WTC11 (cell line): ENCODE data around the gene SNX6. TPM values are rescaled to one million over a fixed set of nuclear protein-coding genes. Genes with fewer than 3 reads are reported as not detected.

Experiments
- ATAC-seq: fragments of 200-7000 bp; cut with Tn5 transposase; 2 replicates; pipeline ENCODE4 v1.10.0; 2021; ENCODE audit warnings: mild to moderate bottlenecking, moderate library complexity
- CTCF ChIA-PET: fragments of 300-600 bp; sonication (Branson Sonifier 250); formaldehyde crosslinking; loops from one replicate; lab custom pipeline; 2021; ENCODE audit warnings: antibody characterized with exemption; lab: Charles Lee
- POLR2A ChIA-PET: fragments of 350-600 bp; sonication (Branson Sonifier 250); formaldehyde crosslinking; loops from one replicate; lab custom pipeline; 2021; ENCODE audit warnings: antibody characterized with exemption; lab: Charles Lee
- DNase-seq: peaks from one replicate; pipeline ENCODE4 v3.0.0; 2021; ENCODE audit warnings: low spot score
- H3K27ac Mint-ChIP-seq: 2 replicates; pipeline ENCODE4 v1.8.0; 2021; ENCODE audit warnings: mixed read lengths
- H3K27me3 Mint-ChIP-seq: 2 replicates; pipeline ENCODE4 v1.8.0; 2021; ENCODE audit warnings: low read depth, mild to moderate bottlenecking, moderate library complexity, mixed read lengths
- H3K36me3 Mint-ChIP-seq: 2 replicates; pipeline ENCODE4 v1.8.0; 2021; ENCODE audit warnings: mixed read lengths
- H3K4me1 Mint-ChIP-seq: 2 replicates; pipeline ENCODE4 v1.8.0; 2022; ENCODE audit warnings: mixed read lengths
- H3K4me3 Mint-ChIP-seq: 2 replicates; pipeline ENCODE4 v1.8.0; 2021; ENCODE audit warnings: mild to moderate bottlenecking, moderate library complexity, mixed read lengths
- H3K9me3 Mint-ChIP-seq: 2 replicates; pipeline ENCODE4 v1.8.0; 2021; ENCODE audit warnings: mixed read lengths
- ATF2 ChIP-seq: sonication (generic); formaldehyde crosslinking; IDR thresholded peaks from 2 replicates; pipeline ENCODE4 v1.8.1; 2022; ENCODE audit warnings: low read depth, missing genetic modification reagents, borderline replicate concordance
- CREM ChIP-seq: sonication (generic); formaldehyde crosslinking; IDR thresholded peaks from 2 replicates; pipeline ENCODE4 v1.8.1; 2022; ENCODE audit warnings: mild to moderate bottlenecking, missing genetic modification reagents, moderate library complexity
- CTCF ChIP-seq: fragments of 200-600 bp; IDR thresholded peaks from 2 replicates; pipeline ENCODE4 v1.8.0; 2022; ENCODE audit warnings: antibody characterized with exemption
- ELF4 ChIP-seq: sonication (generic); formaldehyde crosslinking; IDR thresholded peaks from 2 replicates; pipeline ENCODE4 v1.8.1; 2022; ENCODE audit warnings: low read depth, mild to moderate bottlenecking, moderate library complexity, missing genetic modification reagents
- ERG ChIP-seq: fragments of 250-450 bp; sonication (Bioruptor Pico); IDR thresholded peaks from 2 replicates; pipeline ENCODE4 v1.8.0; 2021; ENCODE audit warnings: mild to moderate bottlenecking
- FOXK1 ChIP-seq: sonication (generic); formaldehyde crosslinking; IDR thresholded peaks from 2 replicates; pipeline ENCODE4 v1.8.0; 2022; ENCODE audit warnings: mild to moderate bottlenecking, moderate library complexity, missing genetic modification reagents
- FOXP1 ChIP-seq: sonication (generic); formaldehyde crosslinking; IDR thresholded peaks from 2 replicates; pipeline ENCODE4 v1.8.0; 2022; ENCODE audit warnings: missing genetic modification reagents, mild to moderate bottlenecking, moderate library complexity, borderline replicate concordance
- FOXP4 ChIP-seq: sonication (generic); formaldehyde crosslinking; IDR thresholded peaks from 2 replicates; pipeline ENCODE4 v1.8.0; 2022; ENCODE audit warnings: mild to moderate bottlenecking, missing genetic modification reagents
- JAZF1 ChIP-seq: fragments of 250-450 bp; sonication (Bioruptor Pico); IDR thresholded peaks from 2 replicates; pipeline ENCODE4 v1.9.0; 2021; ENCODE audit warnings: moderate library complexity, mild to moderate bottlenecking, inconsistent platforms
- MYBL2 ChIP-seq: sonication (generic); formaldehyde crosslinking; IDR thresholded peaks from 2 replicates; pipeline ENCODE4 v1.8.1; 2023; ENCODE audit warnings: mild to moderate bottlenecking, moderate library complexity, missing genetic modification reagents
- NR3C1 ChIP-seq: sonication (generic); formaldehyde crosslinking; conservative IDR thresholded peaks from 2 replicates; pipeline ENCODE4 v1.8.1; 2023; ENCODE audit warnings: low read depth, mild to moderate bottlenecking, missing genetic modification reagents
- OVOL2 ChIP-seq: fragments of 250-450 bp; sonication (Bioruptor Pico); IDR thresholded peaks from 2 replicates; pipeline ENCODE4 v1.9.0; 2021; ENCODE audit warnings: mild to moderate bottlenecking, borderline replicate concordance
- TCF7 ChIP-seq: sonication (generic); formaldehyde crosslinking; IDR thresholded peaks from 2 replicates; pipeline ENCODE4 v1.8.0; 2022; ENCODE audit warnings: mild to moderate bottlenecking, low read depth, missing genetic modification reagents, moderate library complexity
- TEAD1 ChIP-seq: sonication (generic); formaldehyde crosslinking; IDR thresholded peaks from 2 replicates; pipeline ENCODE4 v1.8.0; 2022; ENCODE audit warnings: mild to moderate bottlenecking, missing genetic modification reagents
- USF1 ChIP-seq: sonication (generic); formaldehyde crosslinking; IDR thresholded peaks from 2 replicates; pipeline ENCODE4 v1.8.0; 2022; ENCODE audit warnings: mild to moderate bottlenecking, missing genetic modification reagents
- ZBTB21 ChIP-seq: sonication (generic); formaldehyde crosslinking; IDR thresholded peaks from 2 replicates; pipeline ENCODE4 v1.8.1; 2023; ENCODE audit warnings: mild to moderate bottlenecking, missing genetic modification reagents, borderline replicate concordance
- ZNF121 ChIP-seq: sonication (generic); formaldehyde crosslinking; IDR thresholded peaks from 2 replicates; pipeline ENCODE4 v1.8.0; 2023; ENCODE audit warnings: missing genetic modification reagents
- ZNF281 ChIP-seq: sonication (generic); formaldehyde crosslinking; IDR thresholded peaks from 2 replicates; pipeline ENCODE4 v1.8.0; 2023; ENCODE audit warnings: mild to moderate bottlenecking, missing genetic modification reagents
- ZNF425 ChIP-seq: fragments of 250-450 bp; sonication (Bioruptor Pico); conservative IDR thresholded peaks from 2 replicates; pipeline ENCODE4 v1.9.0; 2021; ENCODE audit warnings: mild to moderate bottlenecking
- ZNF512 ChIP-seq: sonication (generic); formaldehyde crosslinking; IDR thresholded peaks from 2 replicates; pipeline ENCODE4 v1.8.1; 2022; ENCODE audit warnings: missing genetic modification reagents, borderline replicate concordance
- total RNA-seq: library from RNA; stranded (reverse); gene quantifications from 3 replicates; pipeline ENCODE4 v1.2.3, GENCODE V29; 2021

The SNX6 gene
- total RNA-seq, 1 experiment from 2014 or later = 51.3 TPM

GRCh38 chr14:34646570-34647255 lies 16.8 kb upstream of the SNX6 start:
- Mint-ChIP-seq H3K4me1 (no peaks in the 10 kb centered on the region), H3K9me3 (no peaks in the 10 kb centered on the region)
- CTCF ChIA-PET = interaction anchor here (0.7 kb wide), 1 partner anchor 76 kb away, joined by 3 read pairs; no protein-coding TSS in a partner anchor
- no peak for DNase-seq
- TF ChIP-seq USF1 (CRISPR knock-in tag) (no peak), JAZF1 (CRISPR knock-in tag) (no peak), ZBTB21 (CRISPR knock-in tag) (no peak), OVOL2 (CRISPR knock-in tag) (no peak), FOXP4 (CRISPR knock-in tag) (no peak), TCF7 (CRISPR knock-in tag) (no peak), FOXP1 (CRISPR knock-in tag) (no peak), ZNF281 (CRISPR knock-in tag) (no peak), ZNF425 (CRISPR knock-in tag) (no peak), NR3C1 (CRISPR knock-in tag) (no peak), FOXK1 (CRISPR knock-in tag) (no peak), ZNF512 (no peak), ZNF121 (no peak), MYBL2 (CRISPR knock-in tag) (no peak)
- TF ChIP-seq, all 79 proteins: peak for 0
- Mint-ChIP-seq H3K36me3 (no peaks in the 10 kb centered on the region), H3K27ac (no peak overlapping the region), H3K4me3 (no peak overlapping the region), H3K27me3 (no peaks in the 10 kb centered on the region)
- POLR2A ChIA-PET = no interaction called here
- ATAC-seq = no peak

- ChIA-PET POLR2A (no interaction called here), CTCF (no interaction called here)
- DNase-seq (no peak), ATAC-seq (no peak)
- H3K27me3 Mint-ChIP-seq = no peaks in the 10 kb centered on the region
- H3K4me1 Mint-ChIP-seq = no peaks in the 10 kb centered on the region
- H3K9me3 Mint-ChIP-seq = 0 out of 2 replicates have a peak, but pooled peaks cover 4% of the 10 kb centered on the region
- no peak overlapping the region for H3K4me3 Mint-ChIP-seq
- H3K36me3 Mint-ChIP-seq = no peaks in the 10 kb centered on the region
- H3K27ac Mint-ChIP-seq = no peak overlapping the region
- TF ChIP-seq ERG (CRISPR knock-in tag) (no peak), CTCF (no peak), NR3C1 (CRISPR knock-in tag) (no peak), TEAD1 (no peak), ELF4 (no peak), ATF2 (CRISPR knock-in tag) (no peak), CREM (CRISPR knock-in tag) (no peak), ZBTB21 (CRISPR knock-in tag) (no peak)
Measured at GRCh38 chr14:34643361-34643760, 13.4 kb upstream of the SNX6 start.
